Fibroblast of mammary gland (primary cell): Measurements from ENCODE around the gene MAP4K5.

Experiments
- DNase-seq: peaks from one replicate; pipeline ENCODE4 v3.0.0-alpha.2; 2010; ENCODE audit warnings: low read depth
- H3K4me3 ChIP-seq: 2 replicates; pipeline ENCODE4 v1.5.1; 2011; ENCODE audit warnings: low read depth, mild to moderate bottlenecking, low read length, moderate library complexity; ENCODE audit not compliant: control insufficient read depth
- TF ChIP-seq, protein P1 (sequence below): conservative IDR thresholded peaks from 2 replicates; pipeline ENCODE4 v1.5.1; 2011; ENCODE audit warnings: low read depth, low read length, inconsistent platforms; ENCODE audit not compliant: control insufficient read depth, insufficient read depth

Gene MAP4K5

DNA sequence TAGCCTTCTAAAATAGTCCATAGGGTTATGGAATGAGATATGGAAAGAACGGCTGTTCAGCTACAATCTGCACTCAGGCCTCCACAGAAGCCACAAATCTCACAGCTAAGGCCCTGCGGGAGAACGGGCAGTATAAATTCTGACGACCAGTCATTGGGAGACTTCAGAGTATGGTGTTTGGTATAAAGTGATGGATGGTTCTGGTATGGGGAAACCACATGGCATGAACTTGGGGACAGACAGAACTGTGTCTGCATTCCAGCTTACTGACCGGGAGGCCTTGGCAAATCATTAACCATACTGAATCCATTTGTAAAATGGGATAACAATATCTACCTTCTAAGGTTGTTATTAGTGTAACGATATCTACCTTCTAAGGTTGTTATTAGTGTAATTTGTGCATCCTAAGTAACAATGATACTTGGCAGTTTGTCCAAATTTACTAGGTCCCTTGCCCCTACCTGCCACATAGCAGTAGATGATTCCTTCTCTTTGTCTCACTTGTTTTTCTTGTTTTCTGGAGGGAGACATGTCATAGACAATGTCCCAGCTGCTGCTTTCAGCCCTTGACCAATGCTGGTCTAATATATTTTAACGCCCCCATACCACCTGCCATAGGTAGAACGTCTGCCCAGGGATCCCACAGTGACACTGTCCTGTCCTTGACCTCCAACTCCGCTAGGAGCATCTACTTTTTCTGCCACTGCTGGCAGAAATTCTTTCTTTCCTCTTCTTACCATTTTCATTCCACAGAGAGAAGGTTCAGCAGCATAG lies 142.5 kb downstream of the MAP4K5 start:
- DNase-seq, result no peak
- TF ChIP-seq, protein P1, sequence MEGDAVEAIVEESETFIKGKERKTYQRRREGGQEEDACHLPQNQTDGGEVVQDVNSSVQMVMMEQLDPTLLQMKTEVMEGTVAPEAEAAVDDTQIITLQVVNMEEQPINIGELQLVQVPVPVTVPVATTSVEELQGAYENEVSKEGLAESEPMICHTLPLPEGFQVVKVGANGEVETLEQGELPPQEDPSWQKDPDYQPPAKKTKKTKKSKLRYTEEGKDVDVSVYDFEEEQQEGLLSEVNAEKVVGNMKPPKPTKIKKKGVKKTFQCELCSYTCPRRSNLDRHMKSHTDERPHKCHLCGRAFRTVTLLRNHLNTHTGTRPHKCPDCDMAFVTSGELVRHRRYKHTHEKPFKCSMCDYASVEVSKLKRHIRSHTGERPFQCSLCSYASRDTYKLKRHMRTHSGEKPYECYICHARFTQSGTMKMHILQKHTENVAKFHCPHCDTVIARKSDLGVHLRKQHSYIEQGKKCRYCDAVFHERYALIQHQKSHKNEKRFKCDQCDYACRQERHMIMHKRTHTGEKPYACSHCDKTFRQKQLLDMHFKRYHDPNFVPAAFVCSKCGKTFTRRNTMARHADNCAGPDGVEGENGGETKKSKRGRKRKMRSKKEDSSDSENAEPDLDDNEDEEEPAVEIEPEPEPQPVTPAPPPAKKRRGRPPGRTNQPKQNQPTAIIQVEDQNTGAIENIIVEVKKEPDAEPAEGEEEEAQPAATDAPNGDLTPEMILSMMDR, result no peak
- H3K4me3 ChIP-seq, result no peak overlapping the region

DNA sequence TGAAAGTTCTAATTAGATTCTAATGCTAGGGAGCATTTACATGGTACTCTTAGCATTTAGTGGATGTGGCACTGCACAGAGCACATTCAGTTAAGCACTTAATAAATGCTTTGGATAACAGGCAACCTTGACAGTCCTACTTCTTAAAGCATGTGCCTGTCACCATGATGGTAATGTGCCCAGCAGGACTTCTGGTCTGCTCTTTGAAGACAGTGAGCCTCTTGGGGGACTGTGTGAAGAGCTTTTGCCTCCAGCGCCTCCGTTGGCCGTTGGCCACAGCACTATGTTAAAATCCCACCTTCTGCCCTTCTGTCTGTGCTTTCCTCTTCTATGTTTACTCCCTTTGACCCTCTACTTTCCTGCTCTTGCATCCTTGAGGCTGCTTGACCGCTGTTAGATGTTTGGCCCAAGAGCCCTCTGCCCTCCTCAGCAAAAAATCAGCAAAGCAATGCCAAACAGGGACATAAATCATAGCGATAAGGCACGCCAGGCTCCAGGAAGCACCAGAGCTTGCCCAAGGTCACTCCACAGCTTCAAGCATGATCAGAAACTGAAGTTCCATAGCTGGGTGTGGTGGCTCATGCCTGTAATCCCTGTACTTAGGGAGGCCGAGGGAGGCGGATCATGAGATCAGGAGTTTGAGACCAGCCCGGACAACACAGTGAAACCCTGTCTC lies 144.0 kb downstream of the MAP4K5 start:
- TF ChIP-seq, protein P1, result no peak
- no peak overlapping the region for H3K4me3 ChIP-seq
- no peak for DNase-seq

DNA sequence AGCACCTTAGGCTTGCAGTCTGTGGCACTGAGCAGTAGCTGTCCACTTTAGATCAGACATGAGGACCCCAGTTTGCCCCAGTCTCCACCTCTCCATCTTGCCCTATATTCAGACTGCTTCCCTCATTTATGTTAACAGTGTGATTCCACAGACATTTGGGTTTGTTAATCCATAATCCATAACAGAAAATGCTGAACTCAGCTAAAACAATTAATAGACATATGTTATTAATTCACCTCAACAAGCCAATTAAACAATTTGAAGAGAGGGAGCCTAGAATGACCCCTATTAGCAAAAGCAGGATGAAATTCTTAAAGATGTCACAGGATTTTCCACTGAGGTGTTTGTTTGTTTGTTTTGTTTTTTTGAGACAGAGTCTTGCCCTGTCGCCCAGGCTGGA lies 144.8 kb downstream of the MAP4K5 start:
- TF ChIP-seq, protein P1, result no peak
- no peak overlapping the region for H3K4me3 ChIP-seq
- no peak for DNase-seq

DNA sequence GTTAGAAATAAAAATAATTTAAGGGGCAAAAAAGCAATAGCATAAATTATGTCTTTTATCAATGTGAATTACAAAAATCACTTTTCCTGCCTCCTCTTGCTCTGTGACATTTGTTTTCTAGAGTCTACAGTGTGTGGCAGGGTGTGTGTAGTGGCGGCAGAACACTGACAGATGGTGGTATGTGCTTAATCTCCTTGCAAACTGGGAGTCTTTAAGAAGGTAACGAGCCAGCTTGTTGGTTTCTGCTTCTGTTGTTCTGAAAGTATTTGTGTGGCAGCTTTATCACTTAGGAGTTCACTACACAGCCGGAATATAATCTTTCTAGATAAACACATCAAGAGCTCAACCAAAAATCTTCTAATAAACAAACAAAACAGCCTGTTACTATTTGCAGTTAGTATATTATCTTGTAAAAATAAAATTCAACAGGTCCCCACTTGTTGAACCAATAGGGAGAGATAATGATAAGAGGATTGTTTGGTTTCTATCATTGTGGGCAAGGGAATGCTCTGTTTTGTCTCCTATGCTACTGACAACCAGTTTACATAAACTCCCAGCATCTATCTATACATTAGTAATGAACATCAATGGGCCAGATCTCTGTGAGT lies 148.6 kb downstream of the MAP4K5 start:
- TF ChIP-seq, protein P1, result no peak
- DNase-seq, result no peak

DNA sequence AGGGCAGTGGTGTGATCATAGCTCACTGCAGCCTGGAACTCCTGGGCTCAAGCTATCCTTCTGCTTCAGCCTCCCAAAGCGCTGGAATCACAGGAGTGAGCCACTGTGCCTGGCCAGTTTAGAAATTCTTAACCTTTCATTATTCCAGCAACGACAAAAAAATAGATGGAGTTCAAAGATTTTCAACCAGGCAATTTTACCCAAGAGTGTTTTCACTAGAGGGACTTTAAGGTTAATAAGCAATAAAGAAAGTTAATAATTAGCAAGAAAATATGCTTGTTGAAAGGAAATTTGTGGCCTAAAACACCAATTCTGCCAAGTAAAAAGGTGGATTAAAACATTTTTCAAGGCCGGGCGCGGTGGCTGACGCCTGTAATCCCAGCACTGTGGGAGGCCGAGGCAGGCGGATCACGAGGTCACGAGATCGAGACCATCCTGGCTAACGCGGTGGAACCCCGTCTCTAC lies 150.5 kb downstream of the MAP4K5 start:
- TF ChIP-seq, protein P1, result no peak
- H3K4me3 ChIP-seq, result no peak overlapping the region
- DNase-seq, result no peak

More for the DNA sequence above, 148.6 kb downstream of the MAP4K5 start:
- H3K4me3 ChIP-seq, result no peak overlapping the region

DNA sequence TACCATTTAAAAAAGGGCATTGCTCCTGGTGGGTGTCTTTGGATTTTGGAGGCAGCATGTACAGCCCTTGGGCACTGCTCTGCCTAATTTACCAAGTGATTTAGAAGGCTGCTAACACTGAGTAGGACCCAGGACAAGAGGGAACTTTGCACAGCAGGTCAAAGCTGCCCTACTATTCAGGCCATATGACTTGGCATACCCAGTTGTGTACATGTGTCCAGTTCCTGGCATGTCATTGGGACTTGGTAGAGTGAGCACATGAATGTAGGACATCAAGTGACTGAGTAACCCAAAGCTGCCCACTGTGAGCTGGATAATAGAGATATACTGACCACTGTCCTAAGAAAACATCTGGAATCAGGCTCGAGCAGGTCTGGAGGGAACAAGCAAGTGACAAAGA lies 151.4 kb downstream of the MAP4K5 start:
- H3K4me3 ChIP-seq, result no peak overlapping the region
- no peak for DNase-seq
- TF ChIP-seq, protein P1, result no peak
